C4-2B (cell line): ENCODE data around the gene SAG.

Experiments used
- ZFX ChIP-seq: fragments of 450-650 bp; IDR thresholded peaks from 2 replicates; pipeline ENCODE4 v1.6.1; 2017
- TF ChIP-seq, protein P1 (sequence below): fragments of 450-650 bp; conservative IDR thresholded peaks from 2 replicates; pipeline ENCODE4 v1.5.1; 2017; ENCODE audit warnings: mild to moderate bottlenecking

- TF ChIP-seq ZFX: no peak
- TF ChIP-seq, protein P1, sequence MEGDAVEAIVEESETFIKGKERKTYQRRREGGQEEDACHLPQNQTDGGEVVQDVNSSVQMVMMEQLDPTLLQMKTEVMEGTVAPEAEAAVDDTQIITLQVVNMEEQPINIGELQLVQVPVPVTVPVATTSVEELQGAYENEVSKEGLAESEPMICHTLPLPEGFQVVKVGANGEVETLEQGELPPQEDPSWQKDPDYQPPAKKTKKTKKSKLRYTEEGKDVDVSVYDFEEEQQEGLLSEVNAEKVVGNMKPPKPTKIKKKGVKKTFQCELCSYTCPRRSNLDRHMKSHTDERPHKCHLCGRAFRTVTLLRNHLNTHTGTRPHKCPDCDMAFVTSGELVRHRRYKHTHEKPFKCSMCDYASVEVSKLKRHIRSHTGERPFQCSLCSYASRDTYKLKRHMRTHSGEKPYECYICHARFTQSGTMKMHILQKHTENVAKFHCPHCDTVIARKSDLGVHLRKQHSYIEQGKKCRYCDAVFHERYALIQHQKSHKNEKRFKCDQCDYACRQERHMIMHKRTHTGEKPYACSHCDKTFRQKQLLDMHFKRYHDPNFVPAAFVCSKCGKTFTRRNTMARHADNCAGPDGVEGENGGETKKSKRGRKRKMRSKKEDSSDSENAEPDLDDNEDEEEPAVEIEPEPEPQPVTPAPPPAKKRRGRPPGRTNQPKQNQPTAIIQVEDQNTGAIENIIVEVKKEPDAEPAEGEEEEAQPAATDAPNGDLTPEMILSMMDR: no peak
Measured at GRCh38 chr2:233368756-233369155, 61.1 kb downstream of the SAG start.
